Rectal smooth muscle tissue (tissue), 1 donor: ENCODE results near the gene TEX11.
"Not testable (repeated sequence)": the region's sequence is repeated elsewhere in the genome, so short reads cannot be mapped to it uniquely, and the experiment has no call there.

Experiments
- H3K27ac ChIP-seq: one replicate; pipeline ENCODE4 v1.7.0; 2013; ENCODE audit warnings: low read depth, low read length, inconsistent platforms
- H3K27me3 ChIP-seq: one replicate; pipeline ENCODE4 v1.7.0; 2013; ENCODE audit warnings: low read length; ENCODE audit not compliant: control insufficient read depth, insufficient read depth
- H3K36me3 ChIP-seq: one replicate; pipeline ENCODE4 v1.7.0; 2013; ENCODE audit warnings: low read length; ENCODE audit not compliant: control insufficient read depth, insufficient read depth
- H3K4me1 ChIP-seq: one replicate; pipeline ENCODE4 v1.7.0; 2013; ENCODE audit warnings: low read length; ENCODE audit not compliant: control insufficient read depth, insufficient read depth
- H3K4me3 ChIP-seq: one replicate; pipeline ENCODE4 v1.7.0; 2013; ENCODE audit warnings: low read length
- H3K9ac ChIP-seq: one replicate; pipeline ENCODE4 v1.7.0; 2013; ENCODE audit warnings: low read length

TEX11 gene

DNA sequence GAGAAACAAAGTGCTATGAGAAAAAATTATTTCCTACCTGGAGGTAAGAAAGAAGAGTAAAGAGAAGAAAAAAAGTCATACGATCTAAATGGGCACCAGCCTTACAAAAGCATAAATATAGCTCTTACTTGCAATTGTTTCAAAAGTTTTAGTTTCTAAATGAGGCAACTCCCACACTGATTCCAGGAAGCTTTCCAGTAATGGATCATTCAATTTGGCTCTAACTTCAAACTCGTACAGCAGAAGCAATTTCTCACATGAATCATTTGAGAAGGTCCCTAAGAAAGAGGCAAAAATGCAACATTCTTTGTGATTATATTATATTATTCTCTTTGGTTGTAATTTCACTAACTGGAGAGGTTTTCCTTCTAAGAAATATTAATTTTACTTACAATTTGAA, 354.0 kb downstream of the TEX11 start:
- Histone ChIP-seq H3K4me3 (no peak overlapping the region), H3K9ac (no peak overlapping the region), H3K27ac (no peak overlapping the region), H3K27me3 (no peaks in the 10 kb centered on the region), H3K4me1 (no peaks in the 10 kb centered on the region), H3K36me3 (no peaks in the 10 kb centered on the region)

DNA sequence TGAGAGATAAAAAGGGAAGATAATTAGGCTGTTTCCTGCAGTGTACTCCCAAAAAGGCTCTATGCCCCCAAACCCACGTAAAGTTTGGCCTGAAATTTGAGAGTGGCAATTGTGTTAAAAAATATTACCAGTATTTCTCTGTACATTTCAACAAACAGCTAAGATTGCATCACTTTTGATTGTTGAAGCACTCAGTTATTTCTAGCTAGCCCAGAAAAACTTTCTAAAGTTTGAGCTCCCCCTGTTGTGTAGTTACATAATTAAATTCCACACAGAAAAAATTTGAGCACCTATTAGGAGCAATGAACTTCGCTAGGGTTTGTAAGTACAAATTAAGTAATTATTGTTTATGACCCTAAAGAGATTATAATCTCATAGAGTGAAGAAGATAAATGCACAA, 354.4 kb downstream of the TEX11 start:
- no peak overlapping the region for H3K9ac ChIP-seq
- H3K36me3 ChIP-seq = no peaks in the 10 kb centered on the region
- H3K4me1 ChIP-seq = no peaks in the 10 kb centered on the region
- no peaks in the 10 kb centered on the region for H3K27me3 ChIP-seq
- no peak overlapping the region for H3K27ac ChIP-seq
- no peak overlapping the region for H3K4me3 ChIP-seq

DNA sequence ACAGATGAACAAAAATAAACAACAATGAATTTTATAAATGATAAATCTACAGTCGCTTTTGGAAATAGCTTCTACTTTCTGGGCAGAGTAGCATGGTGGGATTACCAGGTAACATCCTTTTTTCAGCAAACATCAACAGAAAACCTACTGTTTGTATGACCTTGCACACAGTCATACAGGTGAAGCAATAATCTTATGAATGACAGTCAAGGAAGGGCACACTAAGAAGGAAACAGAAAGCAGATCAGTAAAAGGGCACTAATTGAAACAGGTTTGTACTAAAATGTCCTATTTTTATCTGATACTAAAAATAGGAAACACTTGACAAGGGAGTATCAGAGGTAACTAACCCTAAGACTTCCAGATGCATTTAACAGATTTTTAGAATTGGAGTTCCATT, 355.0 kb downstream of the TEX11 start:
- H3K9ac ChIP-seq = no peak overlapping the region
- no peaks in the 10 kb centered on the region for H3K4me1 ChIP-seq
- no peaks in the 10 kb centered on the region for H3K27me3 ChIP-seq
- H3K4me3 ChIP-seq = no peak overlapping the region
- no peaks in the 10 kb centered on the region for H3K36me3 ChIP-seq
- H3K27ac ChIP-seq = no peak overlapping the region

DNA sequence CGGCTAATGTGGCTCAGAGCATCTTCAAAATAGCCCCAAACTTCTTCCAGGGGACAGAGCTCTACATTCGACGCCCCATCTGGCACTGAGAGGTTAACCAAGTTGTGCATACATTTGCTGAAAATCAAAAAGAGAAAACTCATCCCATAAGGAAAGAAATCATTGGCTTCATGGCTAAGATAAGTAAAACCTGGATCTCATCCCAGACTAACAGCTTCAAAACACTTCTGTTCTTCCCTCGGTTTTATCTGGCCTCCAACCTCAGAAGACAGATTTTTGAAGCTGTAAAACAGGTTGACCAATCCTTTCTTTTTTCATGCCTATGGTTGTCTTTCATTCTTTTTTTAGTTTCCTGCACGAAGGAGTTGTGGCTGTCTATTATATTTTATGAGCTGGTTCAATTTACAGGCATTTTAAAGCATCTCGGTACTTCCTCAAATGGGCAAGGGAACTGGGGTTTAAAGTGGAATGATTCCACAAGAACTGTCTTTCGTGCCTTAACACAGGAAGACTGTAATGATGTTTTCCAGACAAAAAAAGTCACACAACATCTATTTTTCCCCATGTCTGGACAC, 356.3 kb downstream of the TEX11 start:
- H3K27me3 ChIP-seq = no peaks in the 10 kb centered on the region
- H3K9ac ChIP-seq = no peak overlapping the region
- H3K36me3 ChIP-seq = no peaks in the 10 kb centered on the region
- no peak overlapping the region for H3K4me3 ChIP-seq
- H3K4me1 ChIP-seq = no peaks in the 10 kb centered on the region
- no peak overlapping the region for H3K27ac ChIP-seq

DNA sequence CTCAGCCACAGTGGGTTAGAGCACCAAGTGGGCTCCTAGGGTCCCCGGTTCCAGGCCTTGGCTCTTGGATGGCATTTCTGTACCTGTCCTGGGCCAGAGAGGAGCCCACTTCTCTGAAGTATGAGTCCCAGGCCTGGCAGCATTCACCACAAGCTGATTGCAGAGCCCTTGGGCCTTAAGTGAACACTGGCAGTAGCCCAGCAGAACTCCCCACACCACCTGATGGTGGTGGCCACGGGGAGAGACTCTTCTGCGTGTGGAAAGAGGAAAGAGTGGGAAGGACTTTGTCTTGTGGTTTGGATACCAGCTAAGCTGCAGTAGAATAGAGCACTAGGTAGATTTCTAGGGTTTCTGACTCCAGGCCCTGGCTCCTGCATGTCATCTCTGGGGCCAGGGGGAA, 359.1 kb downstream of the TEX11 start:
- no peaks in the 10 kb centered on the region for H3K4me1 ChIP-seq
- no peak overlapping the region for H3K27ac ChIP-seq
- no peaks in the 10 kb centered on the region for H3K36me3 ChIP-seq

DNA sequence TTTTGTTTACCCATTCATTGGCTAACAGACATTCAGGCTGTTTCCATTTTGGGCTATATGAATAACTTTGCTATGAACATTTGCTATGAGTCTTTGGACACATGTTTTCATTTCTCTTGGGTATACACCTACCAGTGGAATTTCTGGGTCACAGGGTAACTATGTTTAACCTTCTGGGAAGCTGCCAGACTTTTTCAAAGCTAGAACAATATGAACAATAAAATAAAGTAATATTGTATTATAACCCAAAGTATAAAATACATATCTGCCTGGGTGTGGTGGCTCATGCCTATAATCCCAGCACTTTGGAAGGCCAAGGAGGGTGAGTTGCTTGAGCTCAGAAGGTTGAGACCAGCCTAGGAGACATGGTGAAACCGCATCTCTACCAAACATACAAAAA, 373.3 kb downstream of the TEX11 start:
- Histone ChIP-seq H3K4me3 (no peak overlapping the region), H3K36me3 (no peaks in the 10 kb centered on the region), H3K4me1 (no peaks in the 10 kb centered on the region), H3K27me3 (no peaks in the 10 kb centered on the region), H3K9ac (no peak overlapping the region), H3K27ac (no peak overlapping the region)

More for the DNA sequence above, 359.1 kb downstream of the TEX11 start:
- Histone ChIP-seq H3K4me3 (no peak overlapping the region), H3K9ac (no peak overlapping the region), H3K27me3 (no peaks in the 10 kb centered on the region)

DNA sequence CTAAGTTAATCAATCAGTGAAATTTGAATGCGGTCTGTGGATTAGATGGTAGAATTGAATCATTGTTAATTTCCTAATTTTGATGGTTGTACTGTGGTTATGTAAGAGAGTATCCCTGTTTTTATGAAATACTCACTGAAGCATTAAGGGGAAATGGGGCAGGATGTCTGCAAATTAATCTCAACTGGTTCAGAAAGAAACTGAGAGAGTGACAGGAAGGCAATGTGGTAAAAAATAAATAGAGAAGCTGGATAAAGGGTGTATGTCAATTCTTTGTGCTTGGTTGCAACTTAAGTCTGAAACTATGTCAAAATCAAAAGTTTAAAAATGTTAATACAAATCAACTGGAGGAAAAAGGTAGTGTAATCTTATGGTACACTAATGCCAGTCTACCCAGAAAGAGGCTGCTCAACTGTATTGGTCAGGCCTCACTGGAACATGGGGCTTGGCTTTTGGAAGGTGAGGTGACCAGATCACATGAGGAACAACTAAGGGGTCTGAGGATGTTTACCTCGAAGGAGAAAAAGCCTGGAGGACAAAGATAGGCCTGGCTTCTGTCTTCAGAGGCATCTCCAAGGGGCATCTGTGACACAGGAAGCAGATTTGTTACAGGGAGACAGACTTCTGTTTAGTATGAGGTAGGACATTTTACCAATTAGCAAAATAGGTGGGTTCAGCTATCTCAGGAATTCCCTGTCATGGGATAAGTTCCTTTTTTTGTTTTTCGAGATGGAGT, 380.7 kb downstream of the TEX11 start:
- Histone ChIP-seq H3K27ac (no peak overlapping the region), H3K9ac (no peak overlapping the region), H3K4me3 (no peak overlapping the region), H3K4me1 (no peaks in the 10 kb centered on the region), H3K27me3 (peaks cover 2% of the 10 kb centered on the region), H3K36me3 (no peaks in the 10 kb centered on the region)

DNA sequence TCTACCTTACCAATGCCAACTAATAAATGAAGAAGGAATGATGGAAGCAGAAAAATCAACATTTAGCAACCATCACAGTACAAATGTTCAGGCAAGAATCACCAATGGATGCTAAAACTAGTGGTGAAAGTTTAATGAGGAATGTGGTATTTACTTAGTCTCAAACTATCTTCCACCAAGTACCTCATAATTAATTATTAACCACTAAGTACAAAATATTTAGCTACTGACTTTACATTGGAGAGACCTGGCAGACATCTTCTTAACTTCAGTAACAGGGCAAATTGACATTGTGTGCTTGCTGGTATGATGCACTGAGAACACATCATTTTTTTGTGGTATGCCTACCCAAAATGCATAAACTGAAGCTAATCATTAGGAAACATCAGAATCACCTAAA, 381.5 kb downstream of the TEX11 start:
- H3K9ac ChIP-seq = no peak overlapping the region
- H3K27me3 ChIP-seq = peaks cover 2% of the 10 kb centered on the region
- no peaks in the 10 kb centered on the region for H3K36me3 ChIP-seq
- H3K4me1 ChIP-seq = no peaks in the 10 kb centered on the region
- no peak overlapping the region for H3K4me3 ChIP-seq
- H3K27ac ChIP-seq = no peak overlapping the region

DNA sequence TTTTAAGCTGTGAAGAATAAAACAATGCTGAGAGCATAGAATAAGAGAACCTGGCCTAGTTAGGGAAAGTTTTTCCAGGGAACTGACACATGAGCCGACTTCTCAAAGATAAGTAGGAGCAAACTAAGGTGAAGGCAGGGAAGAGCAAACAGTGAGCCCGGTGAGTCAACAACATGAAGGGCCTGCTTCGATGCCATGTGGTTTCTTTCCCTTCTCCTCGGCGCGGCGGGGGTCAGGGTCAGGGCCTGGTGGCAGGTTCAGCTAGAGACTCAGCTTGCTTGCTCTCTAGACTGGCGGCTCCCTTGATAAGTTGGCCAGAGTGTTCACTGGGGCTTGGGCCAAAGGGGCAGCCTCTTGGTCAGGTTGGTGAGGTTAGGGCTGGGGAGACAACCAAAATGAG, 382.8 kb downstream of the TEX11 start:
- Histone ChIP-seq H3K27me3 (peaks cover 2% of the 10 kb centered on the region), H3K4me1 (no peaks in the 10 kb centered on the region), H3K9ac (no peak overlapping the region), H3K4me3 (no peak overlapping the region), H3K27ac (no peak overlapping the region), H3K36me3 (no peaks in the 10 kb centered on the region)

DNA sequence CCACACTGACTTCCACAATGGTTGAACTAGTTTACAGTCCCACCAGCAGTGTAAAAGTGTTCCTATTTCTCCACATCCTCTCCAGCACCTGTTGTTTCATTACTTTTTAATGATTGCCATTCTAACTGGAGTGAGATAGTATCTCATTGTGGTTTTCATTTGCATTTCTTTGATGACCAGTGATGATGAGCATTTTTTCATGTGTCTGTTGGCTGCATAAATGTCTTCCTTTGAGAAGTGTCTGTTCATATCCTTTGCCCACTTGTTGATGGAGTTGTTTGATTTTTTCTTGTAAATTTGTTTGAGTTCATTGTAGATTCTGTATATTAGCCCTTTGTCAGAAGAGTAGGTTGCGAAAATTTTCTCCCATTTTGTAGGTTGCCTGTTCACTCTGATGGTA, 392.8 kb downstream of the TEX11 start:
- not testable (repeated sequence) for H3K9ac ChIP-seq, H3K4me1 ChIP-seq, H3K36me3 ChIP-seq, H3K27ac ChIP-seq, H3K4me3 ChIP-seq, H3K27me3 ChIP-seq

DNA sequence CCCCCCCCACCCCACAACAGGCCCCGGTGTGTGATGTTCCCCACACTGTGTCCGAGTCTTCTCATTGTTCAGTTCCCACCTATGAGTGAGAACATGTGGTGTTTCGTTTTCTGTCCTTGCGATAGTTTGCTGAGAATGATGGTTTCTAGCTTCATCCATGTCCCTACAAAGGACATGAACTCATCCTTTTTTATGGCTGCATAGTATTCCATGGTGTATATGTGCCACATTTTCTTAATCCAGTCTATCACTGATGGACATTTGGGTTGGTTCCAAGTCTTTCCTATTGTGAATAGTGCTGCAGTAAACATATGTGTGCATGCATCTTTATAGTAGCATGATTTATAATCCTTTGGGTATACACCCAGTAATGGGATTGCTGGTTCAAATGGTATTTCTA, 393.2 kb downstream of the TEX11 start:
- not testable (repeated sequence) for H3K4me1 ChIP-seq, H3K9ac ChIP-seq, H3K27me3 ChIP-seq, H3K27ac ChIP-seq, H3K36me3 ChIP-seq, H3K4me3 ChIP-seq

DNA sequence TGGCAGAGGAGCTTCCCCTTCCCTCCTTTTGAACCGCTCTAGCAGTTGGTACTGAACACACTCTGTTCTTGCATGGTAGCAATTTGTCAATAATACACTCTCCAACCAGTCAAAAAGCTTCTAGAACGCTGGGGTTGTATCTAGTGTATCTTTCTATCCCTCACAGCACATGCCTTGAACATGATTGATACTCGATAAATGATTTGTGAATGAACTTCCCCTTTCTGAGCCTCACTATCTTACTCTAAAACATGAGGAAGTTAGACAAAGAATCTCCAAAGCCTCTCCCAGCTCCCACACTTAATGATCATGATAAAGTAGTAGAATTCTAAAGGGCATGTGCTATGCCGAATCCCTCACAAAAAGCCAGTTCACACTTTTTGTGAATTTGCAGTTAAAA, 399.4 kb downstream of the TEX11 start:
- Histone ChIP-seq H3K27me3 (peaks cover 3% of the 10 kb centered on the region), H3K27ac (no peak overlapping the region), H3K9ac (no peak overlapping the region), H3K4me3 (no peak overlapping the region), H3K36me3 (no peaks in the 10 kb centered on the region), H3K4me1 (no peaks in the 10 kb centered on the region)

DNA sequence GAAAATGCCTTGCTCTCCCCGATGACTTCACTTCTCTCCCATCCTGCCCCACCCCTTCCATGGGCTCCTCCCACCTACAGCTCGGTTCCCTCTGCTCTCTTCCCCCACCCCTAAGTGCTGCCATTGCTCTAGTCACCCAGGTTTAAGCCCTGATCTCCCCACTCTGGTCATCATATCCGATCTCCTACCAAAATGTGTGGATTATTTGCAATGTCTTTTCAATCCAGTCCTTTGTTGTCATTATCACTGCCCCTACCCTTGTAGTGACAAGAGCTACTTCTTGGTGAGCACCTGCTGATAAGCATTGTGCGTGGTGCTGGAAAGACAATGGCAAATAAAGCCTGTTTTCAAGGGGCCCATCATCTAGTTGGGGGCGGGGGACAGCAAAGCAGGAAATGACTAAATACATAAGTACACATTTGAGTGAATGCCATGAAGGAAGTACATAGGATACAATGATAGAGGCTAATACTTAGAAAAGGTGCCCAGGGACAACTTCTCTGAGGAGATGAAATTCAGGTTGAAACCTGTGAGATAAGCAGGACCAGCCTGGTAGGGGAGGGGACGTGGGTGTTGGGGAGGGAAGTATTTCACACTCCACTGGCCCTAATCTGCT, 400.1 kb downstream of the TEX11 start:
- H3K4me1 ChIP-seq = no peaks in the 10 kb centered on the region
- H3K27ac ChIP-seq = no peak overlapping the region
- no peaks in the 10 kb centered on the region for H3K36me3 ChIP-seq
- H3K27me3 ChIP-seq = peaks cover 3% of the 10 kb centered on the region
- H3K4me3 ChIP-seq = no peak overlapping the region
- no peak overlapping the region for H3K9ac ChIP-seq
